Body of pancreas (tissue), 4 donors: Measurements from ENCODE around the gene NOXO1. TPM values are rescaled to one million over a fixed set of nuclear protein-coding genes. Genes with fewer than 3 reads are reported as not detected.

Experiments
- ATAC-seq: fragments of 150-250 bp; one replicate; pipeline ENCODE4 v1.9.1; 2016
- DNase-seq, 4 donors: peaks; one replicate each; pipeline ENCODE4 v3.0.0-alpha.2; 2019
- H3K27ac ChIP-seq, 4 donors: fragments of 200-600 bp; sonication (generic); 1 replicate in 3 of 4; 2 replicates in 1 of 4; pipeline versions ENCODE4 v1.5.1 to v1.6.1; 2016 to 2019; ENCODE audit warnings: mild to moderate bottlenecking in 1 of 4, mixed read lengths in 1 of 4, moderate library complexity in 1 of 4
- H3K27me3 ChIP-seq, 2 donors: fragments of 200-600 bp; sonication (generic); one replicate each; pipeline ENCODE4 v1.6.0; 2016; ENCODE audit warnings: mild to moderate bottlenecking in 1 of 2
- H3K36me3 ChIP-seq, 2 donors: fragments of 200-600 bp; sonication (generic); replicated peaks in 1 of 2; 2 replicates each; pipeline ENCODE4 v1.5.1; 2016; ENCODE audit warnings: low read depth in 2 of 2; ENCODE audit not compliant: insufficient read depth in 1 of 2
- H3K4me1 ChIP-seq: fragments of 200-600 bp; sonication (generic); one replicate; pipeline ENCODE4 v1.6.0; 2016
- H3K4me3 ChIP-seq, 2 donors: fragments of 200-600 bp; sonication (generic); 1 replicate in 1 of 2; 2 replicates in 1 of 2; pipeline ENCODE4 v1.5.1; 2016 to 2019
- H3K9me3 ChIP-seq, 3 donors: fragments of 200-600 bp; sonication (generic); 1 replicate in 2 of 3; 2 replicates in 1 of 3; pipeline ENCODE4 v1.5.1; 2016
- POLR2A ChIP-seq, 3 donors: fragments of 450-650 bp; IDR thresholded peaks; one replicate each; pipeline ENCODE4 v1.6.1; 2016; ENCODE audit warnings: antibody characterized with exemption in 3 of 3, mild to moderate bottlenecking in 2 of 3
- WGBS, 2 donors: methylation state at CpG; one replicate each; pipeline ENCODE4 v1.1.5; 2017; 5-methylcytosine and 5-hydroxymethylcytosine counted together
- intact Hi-C: fragments of 100-400 bp; cut with DNase I; formaldehyde crosslinking; loops from one replicate; pipeline ENCODE4 v1.15.1; 2023
- total RNA-seq, 2 donors: library from RNA; depleted of rRNA; stranded (reverse); fragments of >200 nt; gene quantifications; one replicate each; pipeline ENCODE4 v1.1.0, GENCODE V29; 2016
- TF ChIP-seq, protein P1 (sequence below), 7 experiments: fragments of 450-650 bp in 4 of 7; fragments of 200-600 bp in 3 of 7; sonication (generic) in 3 of 7; IDR thresholded peaks; one replicate each; pipeline ENCODE4 v1.5.1; 2016 to 2019; ENCODE audit warnings: antibody characterized with exemption in 7 of 7

The NOXO1 gene
- total RNA-seq, 2 donors from 2014 or later, result not detected

DNA sequence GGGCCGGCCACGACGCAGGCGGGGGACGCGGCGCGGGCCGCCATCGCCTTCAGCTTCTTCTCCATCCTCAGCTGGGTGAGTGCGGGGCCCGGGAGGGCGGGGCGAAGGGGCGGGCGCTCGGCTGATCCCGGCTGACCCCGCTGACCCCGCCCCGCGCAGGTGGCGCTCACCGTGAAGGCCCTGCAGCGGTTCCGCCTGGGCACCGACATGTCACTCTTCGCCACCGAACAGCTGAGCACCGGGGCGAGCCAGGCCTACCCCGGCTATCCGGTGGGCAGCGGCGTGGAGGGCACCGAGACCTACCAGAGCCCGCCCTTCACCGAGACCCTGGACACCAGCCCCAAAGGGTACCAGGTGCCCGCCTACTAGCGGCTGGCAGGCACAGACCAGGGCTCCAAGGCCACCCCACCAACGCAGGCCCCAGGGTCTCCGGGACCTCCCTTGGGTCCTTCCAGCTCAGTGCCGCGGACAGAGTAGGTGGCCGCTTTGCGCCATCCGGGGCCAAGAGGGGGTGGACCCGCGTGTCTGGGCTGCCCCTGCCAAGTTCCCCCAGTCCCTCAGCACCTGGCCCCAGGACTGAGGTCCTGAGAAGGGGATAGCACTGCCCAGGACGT is 11.5 kb upstream of the NOXO1 start:
- 53% methylated on average over 44 of the region's 50 CpGs; no CpG with 5 or more reads in 1 of the 2 donors for WGBS, 2 donors
- Histone ChIP-seq H3K36me3 (peaks cover 0 to under 1% of the 10 kb centered on the region in 2 donors), H3K9me3 (no peaks in the 10 kb centered on the region), H3K4me3 (no peak overlapping the region), H3K4me1 (peaks cover 36% of the 10 kb centered on the region), H3K27me3 (peaks cover 0 to 19% of the 10 kb centered on the region in 2 donors), H3K27ac (no peak overlapping the region)
- TF ChIP-seq POLR2A (IDR thresholded peaks at IDR 0.05), result no peak
- TF ChIP-seq, protein P1, sequence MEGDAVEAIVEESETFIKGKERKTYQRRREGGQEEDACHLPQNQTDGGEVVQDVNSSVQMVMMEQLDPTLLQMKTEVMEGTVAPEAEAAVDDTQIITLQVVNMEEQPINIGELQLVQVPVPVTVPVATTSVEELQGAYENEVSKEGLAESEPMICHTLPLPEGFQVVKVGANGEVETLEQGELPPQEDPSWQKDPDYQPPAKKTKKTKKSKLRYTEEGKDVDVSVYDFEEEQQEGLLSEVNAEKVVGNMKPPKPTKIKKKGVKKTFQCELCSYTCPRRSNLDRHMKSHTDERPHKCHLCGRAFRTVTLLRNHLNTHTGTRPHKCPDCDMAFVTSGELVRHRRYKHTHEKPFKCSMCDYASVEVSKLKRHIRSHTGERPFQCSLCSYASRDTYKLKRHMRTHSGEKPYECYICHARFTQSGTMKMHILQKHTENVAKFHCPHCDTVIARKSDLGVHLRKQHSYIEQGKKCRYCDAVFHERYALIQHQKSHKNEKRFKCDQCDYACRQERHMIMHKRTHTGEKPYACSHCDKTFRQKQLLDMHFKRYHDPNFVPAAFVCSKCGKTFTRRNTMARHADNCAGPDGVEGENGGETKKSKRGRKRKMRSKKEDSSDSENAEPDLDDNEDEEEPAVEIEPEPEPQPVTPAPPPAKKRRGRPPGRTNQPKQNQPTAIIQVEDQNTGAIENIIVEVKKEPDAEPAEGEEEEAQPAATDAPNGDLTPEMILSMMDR (IDR thresholded peaks at IDR 0.05), result no peak
- ATAC-seq (no peak), DNase-seq (no peak)
- intact Hi-C loops, result no loop called here

DNA sequence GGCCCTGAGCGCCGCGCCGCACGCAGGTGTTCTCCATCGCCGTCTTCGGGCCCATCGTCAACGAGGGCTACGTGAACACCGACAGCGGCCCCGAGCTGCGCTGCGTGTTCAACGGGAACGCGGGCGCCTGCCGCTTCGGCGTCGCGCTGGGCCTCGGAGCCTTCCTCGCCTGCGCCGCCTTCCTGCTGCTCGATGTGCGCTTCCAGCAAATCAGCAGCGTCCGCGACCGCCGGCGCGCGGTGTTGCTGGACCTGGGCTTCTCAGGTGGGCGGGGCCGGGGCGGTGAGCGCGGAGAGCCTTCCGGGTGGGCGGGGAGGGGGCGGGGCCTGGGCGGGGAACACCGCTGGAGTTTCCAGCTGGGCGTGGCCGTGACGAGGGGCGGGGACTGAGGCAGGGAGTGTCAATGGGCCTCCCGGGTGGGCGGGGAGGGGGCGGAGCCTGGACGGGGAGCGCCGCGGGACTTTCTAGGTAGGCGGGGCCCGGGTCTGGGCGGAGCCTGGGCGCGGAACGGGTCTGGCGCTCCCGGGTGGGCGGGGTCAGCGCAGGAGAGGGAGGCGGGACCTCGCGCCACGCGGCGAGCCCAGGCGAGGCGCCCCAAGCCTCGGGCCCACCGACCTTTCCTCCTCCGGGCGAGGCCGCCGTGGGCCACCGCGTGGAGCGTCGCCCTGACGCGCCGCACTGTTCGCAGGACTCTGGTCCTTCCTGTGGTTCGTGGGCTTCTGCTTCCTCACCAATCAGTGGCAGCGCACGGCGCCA is 10.9 kb upstream of the NOXO1 start:
- Histone ChIP-seq H3K4me3 (no peak overlapping the region), H3K9me3 (no peaks in the 10 kb centered on the region), H3K27me3 (peaks cover 0 to 19% of the 10 kb centered on the region in 2 donors), H3K4me1 (peaks cover 36% of the 10 kb centered on the region), H3K36me3 (no peaks in the 10 kb centered on the region), H3K27ac (peak overlapping the region in 2 of 4 donors; percentile 17 to 52)
- WGBS, 2 donors, result 8 to 50% methylated on average over 2 to 77 of the region's 96 CpGs
- DNase-seq (peak; percentile 90 to 95 (median 92)), ATAC-seq (peak; percentile 74)
- intact Hi-C loops, result no loop called here
- TF ChIP-seq, protein P1 (IDR thresholded peaks at IDR 0.05), result no peak
- peak in 1 of 3 donors; percentile 14 for TF ChIP-seq POLR2A (IDR thresholded peaks at IDR 0.05)

DNA sequence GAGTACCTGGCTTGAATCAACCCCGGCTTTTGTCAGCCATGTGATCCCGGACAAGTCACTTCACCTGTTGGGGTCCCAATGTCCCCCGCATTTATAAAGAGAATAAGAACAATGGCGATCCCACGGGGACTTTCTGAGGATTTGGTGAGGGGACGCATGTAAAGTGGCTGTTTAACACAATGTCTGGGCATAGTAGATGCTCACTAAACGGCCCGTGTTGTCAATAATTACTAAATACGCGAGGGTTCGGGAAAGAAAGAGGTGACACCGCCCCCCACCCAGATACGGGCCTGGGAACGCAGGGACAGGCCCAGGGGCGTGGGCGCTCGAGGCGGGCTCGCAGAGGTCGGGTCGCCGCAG is 10.3 kb upstream of the NOXO1 start:
- Histone ChIP-seq H3K4me1 (peaks cover 36% of the 10 kb centered on the region), H3K27ac (peak overlapping the region in 2 of 4 donors; percentile 17 to 52), H3K27me3 (peaks cover 0 to 19% of the 10 kb centered on the region in 2 donors), H3K9me3 (no peaks in the 10 kb centered on the region), H3K36me3 (no peaks in the 10 kb centered on the region), H3K4me3 (no peak overlapping the region)
- intact Hi-C loops, result no loop called here
- no peak for ATAC-seq
- no peak for DNase-seq
- WGBS, 2 donors, result 19 to 26% methylated on average over 15 to 22 of the region's 22 CpGs
- no peak for TF ChIP-seq POLR2A (IDR thresholded peaks at IDR 0.05)
- TF ChIP-seq, protein P1 (IDR thresholded peaks at IDR 0.05), result no peak

DNA sequence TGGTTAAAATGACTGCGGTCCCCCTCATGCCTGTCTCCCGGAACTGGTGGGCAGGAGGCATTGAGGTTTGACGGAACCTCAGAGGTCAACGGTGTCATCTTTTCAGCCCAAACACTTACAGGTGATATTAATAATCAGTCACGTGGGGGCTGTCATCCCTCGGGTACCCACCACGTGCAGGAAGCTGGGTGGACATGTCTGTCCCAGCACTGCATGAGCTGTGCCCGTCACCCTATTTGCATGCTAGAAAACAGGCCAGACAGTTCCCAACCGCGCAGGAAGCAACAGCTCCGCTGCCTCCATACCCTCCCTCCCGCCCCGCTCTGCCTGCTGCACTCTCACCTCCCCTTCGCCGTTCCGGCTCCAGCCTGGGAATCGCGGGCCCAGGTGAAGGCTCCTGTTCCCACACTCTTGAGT is 9.9 kb upstream of the NOXO1 start:
- H3K27me3 ChIP-seq, result peaks cover 0 to 19% of the 10 kb centered on the region in 2 donors
- ATAC-seq, result no peak
- no peaks in the 10 kb centered on the region for H3K9me3 ChIP-seq
- no peak for DNase-seq
- H3K36me3 ChIP-seq, result peaks cover 0 to 2% of the 10 kb centered on the region in 2 donors
- 20 to 34% methylated on average over 11 to 18 of the region's 18 CpGs for WGBS, 2 donors
- H3K4me3 ChIP-seq, result no peak overlapping the region
- TF ChIP-seq, protein P1 (IDR thresholded peaks at IDR 0.05), result no peak
- no peak for TF ChIP-seq POLR2A (IDR thresholded peaks at IDR 0.05)
- no peak overlapping the region for H3K27ac ChIP-seq
- H3K4me1 ChIP-seq, result peaks cover 36% of the 10 kb centered on the region
- intact Hi-C loops, result no loop called here
